Measurements from ENCODE around the gene ATR.

- TF ChIP-seq GATA3 (IDR thresholded peaks at IDR 0.05; ENCODE audit: low read depth, low read length) (no peak), GATA2 (IDR thresholded peaks at IDR 0.05; ENCODE audit: low read depth, low read length) (no peak)
Observed at GRCh38 chr3:142568393-142569017, 10.0 kb downstream of the ATR start.
